A549 (cell line): Measurements from ENCODE around the gene NMBR. TPM values are rescaled to one million over a fixed set of nuclear protein-coding genes. Genes with fewer than 3 reads are reported as not detected.

Source experiments
- ATAC-seq, 2 experiments: fragments of 200-7000 bp in 1 of 2; fragments of >200 bp in 1 of 2; cut with Nextera tagmentation in 1 of 2; cut with Tn5 transposase in 1 of 2; 3 replicates each; pipeline versions ENCODE4 v1.8.0 to v1.9.1; 2018 to 2020; ENCODE audit warnings: mild to moderate bottlenecking in 1 of 2, moderate library complexity in 1 of 2
- CTCF ChIA-PET: fragments of 300-600 bp; sonication (Branson Sonifier 250); formaldehyde crosslinking; extraction: SDS; loops from one replicate; lab custom pipeline; 2021; ENCODE audit warnings: antibody characterized with exemption, inconsistent platforms; lab: Yijun Ruan, JAX
- POLR2A ChIA-PET: fragments of 350-600 bp; formaldehyde crosslinking; extraction: SDS; loops from one replicate; lab custom pipeline; 2021; ENCODE audit warnings: antibody characterized with exemption, inconsistent platforms; lab: Yijun Ruan, JAX
- DNase-seq, 2 experiments: peaks; one replicate each; pipeline versions ENCODE4 v3.0.0 to v3.0.0-alpha.2; 2011 to 2016; ENCODE audit warnings: low read depth in 1 of 2, low spot score in 1 of 2
- FAIRE-seq: peaks from 2 replicates; lab custom pipeline; 2011; peaks lifted over from hg19 to GRCh38; lab: Jason Lieb, UNC
- H3K27ac ChIP-seq, 2 experiments: fragments of >200 bp; sonication (Bioruptor Twin); formaldehyde crosslinking; 3 replicates each; pipeline ENCODE4 v1.5.1; 2016 to 2017
- H3K4me1 ChIP-seq: fragments of >200 bp; sonication (Bioruptor Twin); formaldehyde crosslinking; 3 replicates; pipeline ENCODE4 v1.6.1; 2016
- H3K4me2 ChIP-seq: fragments of >200 bp; sonication (Bioruptor Twin); formaldehyde crosslinking; 3 replicates; pipeline ENCODE4 v1.6.1; 2016
- H3K4me3 ChIP-seq: fragments of >200 bp; sonication (Bioruptor Twin); formaldehyde crosslinking; 3 replicates; pipeline ENCODE4 v1.5.1; 2016
- H3K9me3 ChIP-seq: fragments of >200 bp; sonication (Bioruptor Twin); formaldehyde crosslinking; 3 replicates; pipeline ENCODE4 v1.6.1; 2016
- CBX2 ChIP-seq: fragments of 200-600 bp; sonication (generic); IDR thresholded peaks from 2 replicates; pipeline ENCODE4 v1.6.1; 2016; ENCODE audit warnings: low read depth, mild to moderate bottlenecking, borderline replicate concordance
- CHD2 ChIP-seq: fragments of 150-350 bp; IDR thresholded peaks from 2 replicates; pipeline ENCODE4 v1.6.1; 2014; ENCODE audit warnings: low read length; ENCODE audit not compliant: partially characterized antibody
- CHD4 ChIP-seq: fragments of 200-600 bp; sonication (generic); IDR thresholded peaks from 2 replicates; pipeline ENCODE4 v1.6.1; 2016; ENCODE audit warnings: antibody characterized with exemption, mild to moderate bottlenecking, borderline replicate concordance
- EHMT2 ChIP-seq: fragments of 200-600 bp; sonication (generic); IDR thresholded peaks from 2 replicates; pipeline ENCODE4 v1.6.1; 2016; ENCODE audit warnings: antibody characterized with exemption, low read depth, mild to moderate bottlenecking, moderate library complexity
- EP300 ChIP-seq, 2 experiments: fragments of >200 bp; sonication (Bioruptor Twin); formaldehyde crosslinking; IDR thresholded peaks; 2 replicates in 1 of 2; 3 replicates in 1 of 2; pipeline ENCODE4 v1.6.1; 2016 to 2017
- GATA3 ChIP-seq: IDR thresholded peaks from 2 replicates; pipeline ENCODE4 v1.6.1; 2012; ENCODE audit warnings: borderline replicate concordance
- HEYL ChIP-seq: fragments of 250-450 bp; sonication (Bioruptor Pico); IDR thresholded peaks from 2 replicates; pipeline ENCODE4 v1.8.0; 2021; ENCODE audit warnings: mild to moderate bottlenecking, moderate library complexity
- HOXB5 ChIP-seq: fragments of 250-450 bp; sonication (Bioruptor Pico); IDR thresholded peaks from 2 replicates; pipeline ENCODE4 v1.5.0; 2020; ENCODE audit warnings: mild to moderate bottlenecking, moderate library complexity
- JUNB ChIP-seq: fragments of >200 bp; sonication (Bioruptor Twin); formaldehyde crosslinking; IDR thresholded peaks from 2 replicates; pipeline ENCODE4 v1.6.1; 2016
- KDM1A ChIP-seq: fragments of 200-600 bp; sonication (generic); IDR thresholded peaks from 2 replicates; pipeline ENCODE4 v1.6.1; 2016; ENCODE audit warnings: low read depth, mild to moderate bottlenecking
- KDM5A ChIP-seq: fragments of 200-600 bp; sonication (generic); IDR thresholded peaks from 2 replicates; pipeline ENCODE4 v1.6.1; 2016; ENCODE audit warnings: antibody characterized with exemption, mild to moderate bottlenecking
- MYC ChIP-seq: IDR thresholded peaks from 2 replicates; pipeline ENCODE4 v1.6.1; 2012; ENCODE audit warnings: mild to moderate bottlenecking, inconsistent platforms, low read length, improper control_type of control experiment, borderline replicate concordance
- POLR2A ChIP-seq: IDR thresholded peaks from 2 replicates; pipeline ENCODE4 v1.6.1; 2012; ENCODE audit warnings: mild to moderate bottlenecking, low read length
- RARB ChIP-seq: fragments of 250-450 bp; sonication (Bioruptor Pico); IDR thresholded peaks from 2 replicates; pipeline ENCODE4 v1.8.0; 2021; ENCODE audit warnings: mild to moderate bottlenecking, moderate library complexity
- RCOR1 ChIP-seq: fragments of 150-350 bp; IDR thresholded peaks from 2 replicates; pipeline ENCODE4 v1.6.1; 2014; ENCODE audit warnings: antibody characterized with exemption, low read length, low read depth
- SMC3 ChIP-seq: fragments of >200 bp; sonication (Bioruptor Twin); formaldehyde crosslinking; IDR thresholded peaks from 3 replicates; pipeline ENCODE4 v1.6.1; 2018; ENCODE audit warnings: inconsistent platforms
- TP53 ChIP-seq: fragments of 250-450 bp; sonication (Bioruptor Pico); IDR thresholded peaks from 2 replicates; pipeline ENCODE4 v1.5.0; 2021; ENCODE audit warnings: mild to moderate bottlenecking, moderate library complexity
- ZFP36 ChIP-seq: fragments of 450-650 bp; IDR thresholded peaks from 2 replicates; pipeline ENCODE4 v1.6.1; 2014; ENCODE audit warnings: borderline replicate concordance; ENCODE audit not compliant: partially characterized antibody
- WGBS: methylation state at CpG from one replicate; pipeline ENCODE4 v1.1.6; 2017; ENCODE audit errors: missing lambda C conversion rate; 5-methylcytosine and 5-hydroxymethylcytosine counted together
- polyA plus RNA-seq, 4 experiments: library from polyadenylated mRNA; depleted of rRNA in 3 of 4; stranded (reverse); fragments of >200 nt; fragmentation: RNase III in 1 of 4; extraction: RNeasy Plus Mini Kit Qiagen cat#74134 plus additional on column Dnase treatment in 1 of 4; gene quantifications; 2 replicates in 3 of 4; 3 replicates in 1 of 4; pipeline ENCODE4 v1.2.3, GENCODE V29; 2011 to 2017
- TF ChIP-seq, protein P1 (sequence below): fragments of 200-600 bp; sonication (generic); IDR thresholded peaks from 2 replicates; pipeline ENCODE4 v1.6.1; 2016; ENCODE audit warnings: antibody characterized with exemption, mild to moderate bottlenecking, moderate library complexity
- TF ChIP-seq, protein P2 (sequence below): fragments of 450-650 bp; IDR thresholded peaks from 2 replicates; pipeline ENCODE4 v1.6.1; 2014; ENCODE audit warnings: antibody characterized with exemption

The NMBR gene
- polyA plus RNA-seq, 2 of the 4 experiments (the other 2 are of a cell fraction): not detected

DNA sequence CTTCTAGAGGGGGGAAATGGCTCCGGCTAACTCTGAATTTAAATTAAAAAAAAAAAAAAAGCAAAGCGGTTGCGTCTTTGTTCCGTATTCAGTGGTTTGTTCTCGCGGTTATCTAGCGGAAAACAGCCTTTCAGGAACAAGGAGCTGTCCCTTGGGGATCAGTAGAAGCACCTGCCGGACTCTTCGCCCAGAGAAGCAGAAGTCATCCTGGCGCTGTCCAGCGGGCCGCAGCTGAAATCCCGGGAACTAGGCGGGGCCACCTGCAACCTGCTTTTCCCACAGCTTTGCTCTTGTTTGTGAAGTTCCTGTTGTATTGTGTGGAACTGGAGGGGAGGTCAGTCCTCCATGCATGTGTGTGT, 58.1 kb downstream of the NMBR start:
- Histone ChIP-seq H3K27ac (no peak overlapping the region), H3K9me3 (no peaks in the 10 kb centered on the region), H3K4me1 (no peaks in the 10 kb centered on the region), H3K4me2 (no peak overlapping the region), H3K4me3 (no peak overlapping the region)
- POLR2A ChIA-PET: no interaction called here
- ATAC-seq (peak; percentile 62; a peak in 5 of 6 replicates), FAIRE-seq (no peak), DNase-seq (peak; percentile 4 to 24)
- CTCF ChIA-PET: no interaction called here
- WGBS: 8% methylated on average over 10 of the region's 14 CpGs
- TF ChIP-seq, protein P1, sequence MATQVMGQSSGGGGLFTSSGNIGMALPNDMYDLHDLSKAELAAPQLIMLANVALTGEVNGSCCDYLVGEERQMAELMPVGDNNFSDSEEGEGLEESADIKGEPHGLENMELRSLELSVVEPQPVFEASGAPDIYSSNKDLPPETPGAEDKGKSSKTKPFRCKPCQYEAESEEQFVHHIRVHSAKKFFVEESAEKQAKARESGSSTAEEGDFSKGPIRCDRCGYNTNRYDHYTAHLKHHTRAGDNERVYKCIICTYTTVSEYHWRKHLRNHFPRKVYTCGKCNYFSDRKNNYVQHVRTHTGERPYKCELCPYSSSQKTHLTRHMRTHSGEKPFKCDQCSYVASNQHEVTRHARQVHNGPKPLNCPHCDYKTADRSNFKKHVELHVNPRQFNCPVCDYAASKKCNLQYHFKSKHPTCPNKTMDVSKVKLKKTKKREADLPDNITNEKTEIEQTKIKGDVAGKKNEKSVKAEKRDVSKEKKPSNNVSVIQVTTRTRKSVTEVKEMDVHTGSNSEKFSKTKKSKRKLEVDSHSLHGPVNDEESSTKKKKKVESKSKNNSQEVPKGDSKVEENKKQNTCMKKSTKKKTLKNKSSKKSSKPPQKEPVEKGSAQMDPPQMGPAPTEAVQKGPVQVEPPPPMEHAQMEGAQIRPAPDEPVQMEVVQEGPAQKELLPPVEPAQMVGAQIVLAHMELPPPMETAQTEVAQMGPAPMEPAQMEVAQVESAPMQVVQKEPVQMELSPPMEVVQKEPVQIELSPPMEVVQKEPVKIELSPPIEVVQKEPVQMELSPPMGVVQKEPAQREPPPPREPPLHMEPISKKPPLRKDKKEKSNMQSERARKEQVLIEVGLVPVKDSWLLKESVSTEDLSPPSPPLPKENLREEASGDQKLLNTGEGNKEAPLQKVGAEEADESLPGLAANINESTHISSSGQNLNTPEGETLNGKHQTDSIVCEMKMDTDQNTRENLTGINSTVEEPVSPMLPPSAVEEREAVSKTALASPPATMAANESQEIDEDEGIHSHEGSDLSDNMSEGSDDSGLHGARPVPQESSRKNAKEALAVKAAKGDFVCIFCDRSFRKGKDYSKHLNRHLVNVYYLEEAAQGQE: peak; percentile 87
- no peak for TF ChIP-seq HEYL (CRISPR knock-in tag)
- 0 out of 2 replicates have a peak, but pooled peaks have one; percentile 43 for TF ChIP-seq EHMT2

DNA sequence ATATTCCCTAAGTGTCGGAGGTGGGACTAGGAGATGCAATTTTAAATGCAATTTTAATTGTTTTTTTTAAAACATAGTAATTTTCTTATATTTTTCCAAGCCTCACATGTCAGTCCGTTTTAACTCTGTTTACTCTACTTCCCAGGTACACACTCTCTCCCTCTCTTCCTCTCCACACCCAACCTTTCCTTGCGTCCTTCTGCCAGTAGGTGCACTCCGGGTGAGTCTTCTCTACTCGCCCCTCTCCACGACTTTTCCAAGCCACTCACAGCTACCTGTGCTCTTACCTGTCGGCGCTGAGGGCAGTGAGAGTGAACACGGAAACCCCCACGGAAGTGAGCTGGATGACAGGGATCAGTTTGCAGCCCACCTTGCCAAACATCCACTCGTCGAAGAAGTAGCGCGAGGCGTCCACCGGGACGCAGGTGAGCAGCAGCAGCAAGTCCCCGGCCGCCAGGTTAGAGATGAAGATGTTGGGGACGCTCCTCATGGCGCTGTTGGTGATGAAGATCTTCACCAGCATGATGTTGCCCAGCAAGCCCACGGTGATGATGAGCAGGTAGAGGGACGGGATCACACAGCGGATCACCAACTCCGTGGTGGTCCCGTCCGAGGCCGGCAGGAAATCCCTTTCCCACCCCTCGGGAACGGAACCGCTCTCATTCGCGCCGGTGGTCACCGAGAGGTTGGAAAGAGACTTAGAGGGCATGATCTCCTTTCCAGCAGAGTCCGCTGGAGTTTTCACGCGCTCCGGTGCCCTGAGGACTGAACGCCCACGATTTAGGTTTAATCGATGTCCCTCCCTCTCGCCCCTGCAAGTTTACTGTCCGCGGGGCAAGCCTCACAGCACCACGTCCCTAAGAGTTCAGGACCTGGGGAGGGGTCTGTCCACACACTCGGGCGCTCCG, 58.7 kb downstream of the NMBR start:
- 52% methylated on average over 39 of the region's 49 CpGs for WGBS
- H3K4me3 ChIP-seq: no peak overlapping the region

More for the DNA sequence above, 58.7 kb downstream of the NMBR start:
- CTCF ChIA-PET: no interaction called here
- FAIRE-seq: no peak
- Histone ChIP-seq H3K4me2 (no peak overlapping the region), H3K9me3 (no peaks in the 10 kb centered on the region), H3K27ac (no peak overlapping the region), H3K4me1 (no peaks in the 10 kb centered on the region)
- no peak for DNase-seq
- POLR2A ChIA-PET: no interaction called here
- ATAC-seq: no peak
- TF ChIP-seq, protein P2, sequence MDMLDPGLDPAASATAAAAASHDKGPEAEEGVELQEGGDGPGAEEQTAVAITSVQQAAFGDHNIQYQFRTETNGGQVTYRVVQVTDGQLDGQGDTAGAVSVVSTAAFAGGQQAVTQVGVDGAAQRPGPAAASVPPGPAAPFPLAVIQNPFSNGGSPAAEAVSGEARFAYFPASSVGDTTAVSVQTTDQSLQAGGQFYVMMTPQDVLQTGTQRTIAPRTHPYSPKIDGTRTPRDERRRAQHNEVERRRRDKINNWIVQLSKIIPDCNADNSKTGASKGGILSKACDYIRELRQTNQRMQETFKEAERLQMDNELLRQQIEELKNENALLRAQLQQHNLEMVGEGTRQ: no peak
- TF ChIP-seq POLR2A: no peak
- TF ChIP-seq CHD2: no peak
- no peak for TF ChIP-seq GATA3
- TF ChIP-seq, protein P1: no peak
- no peak for TF ChIP-seq JUNB
- TF ChIP-seq HEYL (CRISPR knock-in tag): no peak
- TF ChIP-seq ZFP36: no peak
- no peak for TF ChIP-seq RARB (CRISPR knock-in tag)
- no peak for TF ChIP-seq CHD4
- TF ChIP-seq SMC3: no peak
- TF ChIP-seq MYC: no peak
- no peak for TF ChIP-seq EP300 (IDR thresholded peaks at IDR 0.05)
- TF ChIP-seq RCOR1: no peak
- TF ChIP-seq KDM5A: no peak
- TF ChIP-seq KDM1A: no peak
- TF ChIP-seq CBX2: no peak
- TF ChIP-seq HOXB5 (CRISPR knock-in tag): no peak
- TF ChIP-seq TP53: no peak
